Effector memory CD8-positive, alpha-beta T cell (primary cell): ENCODE data around the gene DNMT3A.

Experiments
- ATAC-seq: fragments of 150-1000 bp; cut with Tn5 transposase; replicated peaks from 2 replicates; pipeline ENCODE4 v1.10.0; 2021; ENCODE audit warnings: mild to moderate bottlenecking, moderate library complexity
- DNase-seq, 3 experiments: peaks; one replicate each; pipeline ENCODE4 v3.0.0; 2021
- H3K27ac Mint-ChIP-seq, 2 donors: one replicate each; pipeline ENCODE4 v1.8.0; 2022; ENCODE audit warnings: mild to moderate bottlenecking in 2 of 2, mixed read lengths in 2 of 2, moderate library complexity in 2 of 2
- H3K27me3 Mint-ChIP-seq, 2 donors: one replicate each; pipeline ENCODE4 v1.8.0; 2022; ENCODE audit warnings: mixed read lengths in 2 of 2
- H3K36me3 Mint-ChIP-seq: one replicate; pipeline ENCODE4 v1.8.0; 2022; ENCODE audit warnings: mild to moderate bottlenecking, moderate library complexity, mixed read lengths; ENCODE audit not compliant: insufficient read depth
- H3K4me1 Mint-ChIP-seq, 2 donors: one replicate each; pipeline ENCODE4 v1.8.0; 2022; ENCODE audit warnings: low read depth in 2 of 2, mixed read lengths in 2 of 2
- H3K4me3 Mint-ChIP-seq, 2 donors: one replicate each; pipeline ENCODE4 v1.8.0; 2022; ENCODE audit warnings: mild to moderate bottlenecking in 2 of 2, mixed read lengths in 2 of 2, moderate library complexity in 2 of 2
- H3K9me3 Mint-ChIP-seq, 2 donors: one replicate each; pipeline ENCODE4 v1.8.0; 2022; ENCODE audit warnings: mixed read lengths in 2 of 2
- total RNA-seq, 9 experiments: gene quantifications; one replicate each; lab custom pipeline; 2026; lab: John Stamatoyannopoulos, UW

DNMT3A gene
- 74.6 to 236 (median 124) reads per million in 9 experiments for total RNA-seq

DNA sequence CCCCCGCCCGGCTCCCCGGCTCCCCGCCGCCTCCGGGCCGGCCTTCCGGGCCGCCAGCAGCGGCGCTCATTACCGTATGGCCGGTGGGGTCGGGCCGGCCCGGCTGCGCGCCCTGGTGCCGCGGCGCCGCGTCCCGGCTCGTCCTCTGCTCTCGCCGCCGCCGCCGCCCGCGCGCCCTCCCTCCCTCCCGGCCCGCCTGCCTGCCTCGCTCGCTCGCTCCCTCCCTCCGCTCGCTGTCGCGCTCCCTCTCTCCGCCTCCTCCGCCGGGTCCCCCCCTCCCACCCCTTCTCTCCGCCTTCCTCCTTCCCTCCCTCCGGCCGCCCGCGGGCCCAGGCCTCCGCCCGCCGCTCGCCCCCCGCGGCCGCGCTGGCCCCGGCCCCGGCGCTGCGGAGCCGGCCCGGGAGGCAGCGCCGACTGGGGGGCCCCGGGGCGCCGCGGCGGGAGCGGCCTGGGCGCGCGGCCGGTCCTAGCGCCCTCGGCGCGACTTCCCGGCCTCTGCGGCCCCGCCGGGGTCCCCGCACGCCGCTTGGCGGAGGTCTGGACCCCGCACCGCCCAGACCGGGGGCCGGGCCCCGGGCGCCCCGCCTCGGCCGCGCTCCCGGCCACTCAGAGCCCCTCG, at the start of gene DNMT3A:
Gene DNMT3A, minus strand, starts transcription at position 173 of the 619 bp plus-strand sequence. CDS start 27,941 bp downstream, outside the sequence.
- Mint-ChIP-seq H3K36me3 (peaks cover 4% of the 10 kb centered on the region), H3K4me1 (peaks cover 20 to 34% of the 10 kb centered on the region in 2 donors), H3K27me3 (no peaks in the 10 kb centered on the region), H3K27ac (peak within 1 kb of the TSS in 1 of 2 donors; percentile 38), H3K4me3 (peak within 1 kb of the TSS; percentile 79 to 81), H3K9me3 (no peaks in the 10 kb centered on the region)
- DNase-seq: peak in 1 of 3 experiments; percentile 23
- peak; percentile 51 for ATAC-seq

DNA sequence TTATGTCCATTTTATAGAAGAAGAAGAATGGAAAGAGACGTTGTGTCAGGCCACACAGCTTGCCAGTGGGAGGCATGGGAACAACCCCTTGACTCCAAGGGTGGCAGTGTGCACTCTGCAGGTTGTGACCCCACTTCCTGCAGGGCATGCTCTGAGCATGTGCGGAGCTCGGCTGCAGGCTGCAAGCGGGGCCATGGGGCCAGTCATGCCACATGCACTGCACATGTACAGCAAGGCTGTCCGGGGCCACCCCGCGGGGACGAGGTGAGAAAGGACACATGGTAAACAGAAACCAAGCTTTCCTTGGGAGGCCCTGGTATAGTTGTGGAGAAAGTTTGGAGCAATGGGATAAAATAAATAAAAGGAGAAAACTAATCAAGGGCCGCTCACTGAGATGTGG, 47.4 kb upstream of the DNMT3A start:
- Mint-ChIP-seq H3K27ac (no peak overlapping the region), H3K4me3 (no peak overlapping the region), H3K4me1 (peaks cover 3 to 6% of the 10 kb centered on the region in 2 donors), H3K27me3 (no peaks in the 10 kb centered on the region), H3K36me3 (peaks cover 6% of the 10 kb centered on the region), H3K9me3 (no peaks in the 10 kb centered on the region)
- ATAC-seq (no peak), DNase-seq (no peak)

GRCh38 chr2:25388491-25388890, 46.8 kb upstream of the DNMT3A start:
- H3K36me3 Mint-ChIP-seq: peaks cover 6% of the 10 kb centered on the region
- peaks cover 3 to 6% of the 10 kb centered on the region in 2 donors for H3K4me1 Mint-ChIP-seq
- H3K4me3 Mint-ChIP-seq: no peak overlapping the region
- no peaks in the 10 kb centered on the region for H3K27me3 Mint-ChIP-seq
- no peaks in the 10 kb centered on the region for H3K9me3 Mint-ChIP-seq
- DNase-seq (no peak), ATAC-seq (no peak)
- H3K27ac Mint-ChIP-seq: no peak overlapping the region

DNA sequence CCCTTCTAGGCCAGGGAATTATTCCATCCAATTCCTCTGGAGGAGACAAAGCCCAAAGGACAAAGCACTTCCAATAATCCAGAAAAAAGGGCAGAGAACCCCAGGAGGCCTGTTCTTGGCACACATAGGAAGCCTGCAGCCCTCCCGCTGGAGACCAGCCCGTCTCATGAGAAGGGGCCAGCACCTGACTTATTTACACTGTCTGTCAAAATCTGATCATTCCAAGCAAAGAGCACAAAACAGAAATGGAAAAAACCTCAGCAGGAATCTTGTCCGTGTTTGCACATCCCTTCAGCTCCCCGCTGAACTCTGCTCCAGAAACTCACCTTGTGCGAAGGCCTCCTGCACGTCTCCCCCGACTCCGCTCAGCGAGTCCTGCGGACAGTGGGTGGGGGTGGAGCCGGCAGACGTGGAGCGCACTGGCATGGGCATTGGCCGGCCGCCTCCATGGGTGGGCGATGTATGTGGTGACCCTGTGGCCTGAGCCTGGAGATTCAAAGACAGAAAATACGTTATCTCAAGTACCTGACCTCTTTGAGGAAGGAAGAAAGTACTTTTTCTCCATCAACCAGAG, 46.2 kb upstream of the DNMT3A start:
- no peak overlapping the region for H3K4me3 Mint-ChIP-seq
- no peaks in the 10 kb centered on the region for H3K9me3 Mint-ChIP-seq
- H3K4me1 Mint-ChIP-seq: peaks cover 3 to 6% of the 10 kb centered on the region in 2 donors
- H3K36me3 Mint-ChIP-seq: peaks cover 6% of the 10 kb centered on the region
- DNase-seq (no peak), ATAC-seq (no peak)
- H3K27me3 Mint-ChIP-seq: no peaks in the 10 kb centered on the region
- H3K27ac Mint-ChIP-seq: no peak overlapping the region

DNA sequence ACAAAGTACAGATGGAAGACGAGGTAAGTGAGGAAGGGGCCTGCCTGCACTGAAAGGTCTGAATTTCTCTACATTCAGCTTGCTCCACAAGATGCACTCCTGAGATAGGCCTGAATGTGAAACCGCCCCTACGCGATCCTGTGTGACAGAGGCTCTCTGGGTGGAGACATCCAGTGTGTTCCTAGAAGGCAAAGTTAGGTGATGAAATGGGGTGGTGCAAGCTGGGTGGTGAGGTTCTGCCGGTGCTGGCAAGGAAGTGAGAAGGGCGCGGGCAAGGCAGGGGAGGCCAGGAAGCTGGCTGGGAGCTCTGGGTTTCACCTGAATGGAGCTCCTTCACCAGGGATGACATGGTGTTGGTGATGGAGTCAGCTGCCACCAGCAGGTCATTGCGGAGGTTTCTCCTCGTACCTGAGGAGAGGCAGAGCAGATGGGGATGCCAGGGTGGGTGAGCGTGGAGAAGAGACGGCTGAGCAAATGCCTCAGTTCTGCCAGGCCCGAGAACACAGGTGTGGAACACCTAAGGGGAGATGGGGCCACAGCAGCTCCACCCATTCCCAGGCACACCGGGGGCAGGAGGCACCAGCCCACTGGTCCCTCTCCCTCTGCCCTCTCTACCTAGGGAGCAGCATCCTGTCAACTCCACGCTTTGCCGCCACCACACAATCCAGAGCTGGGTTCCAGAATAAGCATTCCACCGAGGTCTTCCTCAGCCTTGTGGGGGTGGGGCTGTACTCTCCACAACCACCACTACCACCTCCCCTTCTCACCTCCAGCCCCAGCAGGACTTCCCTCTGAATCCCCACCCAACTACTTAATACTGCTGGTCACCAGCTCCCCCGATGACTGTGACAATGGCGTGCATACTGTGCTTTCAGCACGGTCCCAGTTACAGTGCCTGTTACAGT, 45.5 kb upstream of the DNMT3A start:
- no peak overlapping the region for H3K4me3 Mint-ChIP-seq
- ATAC-seq (no peak), DNase-seq (no peak)
- peak overlapping the region in 1 of 2 donors; percentile 16 for H3K27ac Mint-ChIP-seq
- peaks cover under 1 to 6% of the 10 kb centered on the region in 2 donors for H3K4me1 Mint-ChIP-seq
- H3K27me3 Mint-ChIP-seq: no peaks in the 10 kb centered on the region
- peaks cover 6% of the 10 kb centered on the region for H3K36me3 Mint-ChIP-seq
- H3K9me3 Mint-ChIP-seq: no peaks in the 10 kb centered on the region

- H3K27ac Mint-ChIP-seq: no peak overlapping the region
- DNase-seq: no peak
Measured at GRCh38 chr2:25385910-25386309, 44.2 kb upstream of the DNMT3A start.

GRCh38 chr2:25383806-25384205, 42.1 kb upstream of the DNMT3A start:
- no peak for DNase-seq
- H3K4me1 Mint-ChIP-seq: peaks cover 4 to 10% of the 10 kb centered on the region in 2 donors
- no peak overlapping the region for H3K4me3 Mint-ChIP-seq
- peaks cover 14% of the 10 kb centered on the region for H3K36me3 Mint-ChIP-seq
- no peaks in the 10 kb centered on the region for H3K9me3 Mint-ChIP-seq
- no peak overlapping the region for H3K27ac Mint-ChIP-seq
- H3K27me3 Mint-ChIP-seq: no peaks in the 10 kb centered on the region
- ATAC-seq: no peak

More at GRCh38 chr2:25385910-25386309, 44.2 kb upstream of the DNMT3A start:
- no peak for ATAC-seq
- no peaks in the 10 kb centered on the region for H3K27me3 Mint-ChIP-seq
- peaks cover 4 to 8% of the 10 kb centered on the region in 2 donors for H3K4me1 Mint-ChIP-seq
- peaks cover 14% of the 10 kb centered on the region for H3K36me3 Mint-ChIP-seq
- no peak overlapping the region for H3K4me3 Mint-ChIP-seq
- no peaks in the 10 kb centered on the region for H3K9me3 Mint-ChIP-seq

DNA sequence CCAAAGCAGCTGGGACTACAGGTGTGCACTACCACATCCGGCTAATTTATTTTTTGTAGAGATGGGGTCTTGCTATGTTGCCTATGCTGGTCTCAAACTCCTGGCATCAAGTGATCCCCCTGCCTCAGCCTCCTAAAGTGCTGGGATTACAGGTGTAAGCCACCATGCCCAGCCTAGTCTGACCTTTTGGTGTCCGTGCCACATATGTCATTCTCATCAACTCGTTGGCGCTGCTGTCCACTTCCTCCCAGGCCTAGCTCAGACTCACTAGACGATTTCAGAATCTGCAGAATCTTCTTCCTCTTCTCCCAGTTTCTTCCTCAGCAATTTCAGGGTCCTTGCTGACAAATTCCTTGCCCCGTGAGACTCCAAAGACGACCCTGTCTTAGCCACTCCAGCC, 39.8 kb upstream of the DNMT3A start:
- H3K9me3 Mint-ChIP-seq: no peaks in the 10 kb centered on the region
- H3K4me1 Mint-ChIP-seq: peaks cover 16 to 24% of the 10 kb centered on the region in 2 donors
- H3K27me3 Mint-ChIP-seq: no peaks in the 10 kb centered on the region
- ATAC-seq (no peak), DNase-seq (no peak)
- peaks cover 19% of the 10 kb centered on the region for H3K36me3 Mint-ChIP-seq
- no peak overlapping the region for H3K4me3 Mint-ChIP-seq
- no peak overlapping the region for H3K27ac Mint-ChIP-seq

DNA sequence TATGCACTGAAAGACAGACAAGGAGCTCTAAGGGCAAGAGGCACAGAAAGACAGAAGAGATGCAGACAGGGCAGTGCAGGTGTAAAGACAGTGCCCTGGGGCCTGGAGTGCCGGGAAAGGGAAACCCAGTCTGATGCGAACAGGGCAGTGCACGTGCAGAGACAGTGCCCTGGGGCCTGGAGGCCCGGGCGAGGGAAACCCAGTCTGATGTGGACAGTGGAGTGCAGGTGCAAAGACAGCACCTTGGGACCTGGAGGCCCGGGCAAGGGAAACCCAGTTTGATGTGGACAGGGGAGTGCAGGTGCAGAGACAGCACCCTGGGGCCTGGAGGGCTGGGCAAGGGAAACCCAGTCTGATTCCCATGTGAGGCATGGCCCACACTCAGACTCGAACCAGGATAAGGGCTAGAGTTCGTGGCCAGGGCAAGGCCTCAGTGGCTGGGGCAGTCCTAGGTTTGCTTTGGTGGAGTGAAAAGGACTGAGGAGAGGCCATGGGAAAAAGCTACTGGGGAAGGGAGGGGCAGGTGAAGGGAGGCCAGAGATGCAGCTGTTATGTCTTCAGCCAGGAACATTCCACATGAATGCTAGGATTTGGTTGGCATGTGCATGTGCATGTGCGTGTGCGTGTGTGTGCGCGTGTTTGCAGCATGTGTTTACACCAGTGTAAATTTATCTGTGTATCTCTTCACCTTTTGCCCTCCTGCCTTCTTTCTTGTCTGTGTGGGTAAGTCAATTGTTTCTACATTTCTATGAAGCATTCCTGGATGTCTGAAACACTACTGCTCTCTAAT, 39.1 kb upstream of the DNMT3A start:
- no peaks in the 10 kb centered on the region for H3K9me3 Mint-ChIP-seq
- ATAC-seq: no peak
- no peak for DNase-seq
- peaks cover 20 to 30% of the 10 kb centered on the region in 2 donors for H3K4me1 Mint-ChIP-seq
- H3K27me3 Mint-ChIP-seq: no peaks in the 10 kb centered on the region
- H3K4me3 Mint-ChIP-seq: no peak overlapping the region
- no peak overlapping the region for H3K27ac Mint-ChIP-seq
- peaks cover 22% of the 10 kb centered on the region for H3K36me3 Mint-ChIP-seq

DNA sequence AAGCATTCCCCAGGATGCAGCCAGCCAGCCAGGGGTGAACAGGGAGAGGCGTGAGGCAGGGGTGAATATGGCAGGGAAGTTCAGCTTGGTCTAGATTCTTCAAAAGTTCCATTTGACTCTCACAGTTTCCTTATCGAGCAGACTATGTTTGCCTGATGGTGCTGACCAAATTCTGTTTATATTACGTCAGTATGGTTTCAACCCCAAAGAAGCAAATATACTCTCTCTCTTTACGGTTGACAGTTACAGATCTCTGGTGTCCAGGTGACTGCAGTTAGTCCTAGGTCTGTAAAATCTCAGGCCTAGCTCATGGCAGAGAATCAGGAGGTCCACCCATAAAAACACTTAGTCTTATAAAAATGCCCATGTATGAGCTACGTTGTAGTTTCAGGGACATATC, 38.3 kb upstream of the DNMT3A start:
- peaks cover 20 to 30% of the 10 kb centered on the region in 2 donors for H3K4me1 Mint-ChIP-seq
- no peak overlapping the region for H3K4me3 Mint-ChIP-seq
- ATAC-seq (no peak), DNase-seq (no peak)
- H3K27ac Mint-ChIP-seq: no peak overlapping the region
- no peaks in the 10 kb centered on the region for H3K9me3 Mint-ChIP-seq
- H3K27me3 Mint-ChIP-seq: no peaks in the 10 kb centered on the region
- peaks cover 25% of the 10 kb centered on the region for H3K36me3 Mint-ChIP-seq

DNA sequence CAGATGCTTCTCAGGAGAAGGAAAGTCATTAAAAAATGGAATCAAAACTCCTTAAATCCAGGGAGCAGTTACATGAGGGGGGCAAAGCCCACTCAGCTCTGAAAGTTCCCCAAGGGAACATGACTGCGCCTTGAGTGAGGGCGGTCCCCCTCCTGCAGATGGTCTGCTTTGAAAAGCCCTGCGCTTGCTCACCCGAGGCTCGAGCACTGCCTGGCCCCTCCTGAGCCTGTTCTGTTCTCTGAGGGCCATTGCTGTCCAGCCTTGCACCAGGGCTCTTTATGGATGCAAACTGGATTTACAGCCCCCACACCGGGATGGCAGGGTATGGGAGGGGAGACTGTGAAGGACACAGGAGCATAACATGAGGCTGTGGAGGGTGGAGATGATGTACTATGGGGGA, 37.8 kb upstream of the DNMT3A start:
- Mint-ChIP-seq H3K9me3 (no peaks in the 10 kb centered on the region), H3K27me3 (no peaks in the 10 kb centered on the region), H3K4me3 (no peak overlapping the region), H3K4me1 (peaks cover 20 to 30% of the 10 kb centered on the region in 2 donors), H3K27ac (no peak overlapping the region), H3K36me3 (peaks cover 25% of the 10 kb centered on the region)
- ATAC-seq: no peak
- DNase-seq: no peak

DNA sequence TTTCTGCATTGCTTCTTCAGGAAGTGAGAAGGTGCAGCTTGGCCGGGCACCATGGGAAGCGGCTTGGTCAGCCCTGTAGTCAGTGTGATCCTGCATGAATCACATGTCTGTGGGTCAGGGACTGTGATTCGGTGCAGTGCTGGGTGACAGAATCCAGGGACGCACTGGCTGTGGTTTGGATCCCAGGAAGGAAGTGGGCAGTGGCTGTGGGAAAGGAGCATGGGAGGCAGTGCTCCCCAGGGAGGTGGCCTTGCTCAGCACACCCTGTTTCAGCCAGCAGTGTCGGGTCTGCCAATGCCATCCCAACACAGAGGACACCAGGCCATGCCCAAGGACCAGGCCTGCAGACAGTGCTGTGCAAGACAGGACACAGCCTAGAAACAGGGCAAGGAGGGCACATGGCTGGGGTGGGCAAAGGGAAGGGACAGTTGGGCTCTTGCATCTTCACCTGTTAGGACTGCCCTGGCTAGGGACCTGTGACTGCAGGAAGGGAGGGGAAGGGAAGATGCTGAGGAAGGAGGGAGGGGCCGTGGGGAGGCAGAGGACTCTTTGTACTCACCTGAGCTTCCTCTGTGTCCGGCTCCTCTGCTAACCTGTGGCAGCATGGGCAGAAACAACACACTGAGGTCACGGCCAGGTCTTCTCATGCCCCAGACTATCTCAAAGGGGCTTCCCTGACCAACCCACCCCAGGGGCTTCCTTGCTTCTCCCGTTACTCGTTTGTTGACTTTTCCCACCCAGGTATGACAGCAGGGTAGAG, 37.2 kb upstream of the DNMT3A start:
- no peaks in the 10 kb centered on the region for H3K27me3 Mint-ChIP-seq
- no peaks in the 10 kb centered on the region for H3K9me3 Mint-ChIP-seq
- ATAC-seq (no peak), DNase-seq (no peak)
- H3K27ac Mint-ChIP-seq: no peak overlapping the region
- no peak overlapping the region for H3K4me3 Mint-ChIP-seq
- H3K4me1 Mint-ChIP-seq: peaks cover 20 to 28% of the 10 kb centered on the region in 2 donors
- peaks cover 25% of the 10 kb centered on the region for H3K36me3 Mint-ChIP-seq
